ENCODE measurements around the gene SLC40A1.

DNA sequence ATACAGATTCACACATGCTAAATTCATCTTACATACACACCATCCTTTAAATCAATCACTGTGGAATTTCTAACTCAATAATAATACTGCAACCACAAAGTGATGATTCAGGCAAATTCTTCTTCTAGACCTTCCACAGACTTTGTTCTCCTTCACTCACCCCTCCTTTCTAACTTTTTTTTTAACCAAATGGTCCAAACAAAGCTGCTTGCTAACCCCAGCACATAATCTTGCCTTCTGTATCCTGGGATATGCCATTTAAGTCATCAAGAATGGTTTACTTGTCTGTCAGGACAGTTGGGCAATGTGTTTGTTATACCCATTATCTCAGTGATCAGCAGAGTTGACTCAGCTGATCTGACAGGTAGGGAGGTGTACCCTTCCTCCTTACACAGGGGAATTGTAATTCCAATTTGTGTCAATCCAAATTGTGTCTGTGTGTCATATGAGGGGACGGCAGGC is 10.0 kb downstream of the SLC40A1 start:
- TF ChIP-seq POLR2A (IDR thresholded peaks at IDR 0.05) = no peak
- TF ChIP-seq, protein P1, sequence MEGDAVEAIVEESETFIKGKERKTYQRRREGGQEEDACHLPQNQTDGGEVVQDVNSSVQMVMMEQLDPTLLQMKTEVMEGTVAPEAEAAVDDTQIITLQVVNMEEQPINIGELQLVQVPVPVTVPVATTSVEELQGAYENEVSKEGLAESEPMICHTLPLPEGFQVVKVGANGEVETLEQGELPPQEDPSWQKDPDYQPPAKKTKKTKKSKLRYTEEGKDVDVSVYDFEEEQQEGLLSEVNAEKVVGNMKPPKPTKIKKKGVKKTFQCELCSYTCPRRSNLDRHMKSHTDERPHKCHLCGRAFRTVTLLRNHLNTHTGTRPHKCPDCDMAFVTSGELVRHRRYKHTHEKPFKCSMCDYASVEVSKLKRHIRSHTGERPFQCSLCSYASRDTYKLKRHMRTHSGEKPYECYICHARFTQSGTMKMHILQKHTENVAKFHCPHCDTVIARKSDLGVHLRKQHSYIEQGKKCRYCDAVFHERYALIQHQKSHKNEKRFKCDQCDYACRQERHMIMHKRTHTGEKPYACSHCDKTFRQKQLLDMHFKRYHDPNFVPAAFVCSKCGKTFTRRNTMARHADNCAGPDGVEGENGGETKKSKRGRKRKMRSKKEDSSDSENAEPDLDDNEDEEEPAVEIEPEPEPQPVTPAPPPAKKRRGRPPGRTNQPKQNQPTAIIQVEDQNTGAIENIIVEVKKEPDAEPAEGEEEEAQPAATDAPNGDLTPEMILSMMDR (IDR thresholded peaks at IDR 0.05) = no peak
